LNCAP (cell line): ENCODE results near the gene FPGT.

Source experiments
- TF ChIP-seq, protein P1 (sequence below): fragments of 450-650 bp; IDR thresholded peaks from 2 replicates; pipeline ENCODE4 v1.5.1; 2017; ENCODE audit warnings: mild to moderate bottlenecking

The FPGT gene

DNA sequence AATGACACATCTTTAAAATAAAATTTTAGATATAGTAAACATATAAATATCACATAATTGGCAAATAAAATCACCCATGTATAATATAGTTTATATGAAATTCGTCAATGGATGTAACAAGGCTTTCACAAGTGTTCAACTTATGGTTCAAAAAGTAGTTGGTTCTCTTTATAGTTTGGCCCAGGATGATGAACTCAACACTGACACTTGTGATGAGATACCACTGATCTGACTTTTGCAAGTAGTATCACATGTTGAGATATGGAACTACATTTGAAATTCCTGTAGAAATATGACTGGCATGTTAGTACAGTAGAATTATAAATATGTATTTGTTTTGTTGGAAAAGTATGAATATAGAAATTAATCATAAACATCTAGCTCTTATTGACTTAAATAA, 39.0 kb downstream of the FPGT start:
- TF ChIP-seq, protein P1, sequence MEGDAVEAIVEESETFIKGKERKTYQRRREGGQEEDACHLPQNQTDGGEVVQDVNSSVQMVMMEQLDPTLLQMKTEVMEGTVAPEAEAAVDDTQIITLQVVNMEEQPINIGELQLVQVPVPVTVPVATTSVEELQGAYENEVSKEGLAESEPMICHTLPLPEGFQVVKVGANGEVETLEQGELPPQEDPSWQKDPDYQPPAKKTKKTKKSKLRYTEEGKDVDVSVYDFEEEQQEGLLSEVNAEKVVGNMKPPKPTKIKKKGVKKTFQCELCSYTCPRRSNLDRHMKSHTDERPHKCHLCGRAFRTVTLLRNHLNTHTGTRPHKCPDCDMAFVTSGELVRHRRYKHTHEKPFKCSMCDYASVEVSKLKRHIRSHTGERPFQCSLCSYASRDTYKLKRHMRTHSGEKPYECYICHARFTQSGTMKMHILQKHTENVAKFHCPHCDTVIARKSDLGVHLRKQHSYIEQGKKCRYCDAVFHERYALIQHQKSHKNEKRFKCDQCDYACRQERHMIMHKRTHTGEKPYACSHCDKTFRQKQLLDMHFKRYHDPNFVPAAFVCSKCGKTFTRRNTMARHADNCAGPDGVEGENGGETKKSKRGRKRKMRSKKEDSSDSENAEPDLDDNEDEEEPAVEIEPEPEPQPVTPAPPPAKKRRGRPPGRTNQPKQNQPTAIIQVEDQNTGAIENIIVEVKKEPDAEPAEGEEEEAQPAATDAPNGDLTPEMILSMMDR = no peak

DNA sequence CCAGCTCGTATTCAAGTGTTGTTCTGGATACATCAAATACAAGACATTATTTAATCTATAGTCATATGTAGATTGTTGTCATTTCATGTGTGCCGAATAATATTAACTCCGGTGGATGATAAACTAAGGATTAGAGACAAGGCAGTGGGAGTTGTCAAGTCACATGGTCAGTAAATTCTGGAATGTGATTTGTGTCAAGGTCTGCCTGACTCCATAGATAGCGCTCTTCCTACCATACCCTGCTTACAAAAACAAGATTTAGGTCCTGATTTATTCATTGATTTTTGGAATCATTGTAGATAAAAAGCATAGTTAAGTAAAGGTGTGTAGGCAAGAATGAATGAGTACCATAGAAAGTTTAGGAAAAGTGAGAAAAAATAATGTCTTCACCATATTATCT, 39.7 kb downstream of the FPGT start:
- TF ChIP-seq, protein P1 = no peak

DNA sequence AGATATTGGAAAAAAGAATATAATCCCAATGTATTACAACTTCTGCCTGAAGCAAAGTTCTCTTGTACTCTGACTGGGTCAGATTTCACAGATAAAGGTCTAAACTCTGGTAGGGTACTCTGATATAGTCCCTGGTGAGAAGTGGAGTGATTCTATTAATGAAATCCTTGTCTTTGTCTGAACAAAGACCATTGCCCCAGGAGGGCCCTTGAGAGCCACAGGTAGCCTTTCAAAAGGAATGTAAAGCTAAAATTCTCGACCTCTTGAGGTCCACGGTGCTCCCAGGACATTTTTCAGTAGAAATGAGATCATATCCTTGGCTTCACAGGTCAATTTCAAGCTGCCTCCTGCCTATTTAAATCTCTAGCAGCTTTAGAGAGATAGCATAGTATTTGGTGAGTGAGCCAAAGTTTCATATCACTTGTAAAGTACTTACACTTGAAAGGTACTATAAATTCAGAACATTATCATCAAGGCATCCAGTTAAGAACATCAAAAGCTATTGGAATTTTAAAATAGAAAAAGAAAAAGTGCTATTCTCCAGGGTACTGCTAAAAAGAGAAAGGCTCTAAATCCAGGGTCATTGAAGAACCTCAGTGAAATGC, 47.2 kb downstream of the FPGT start:
- TF ChIP-seq, protein P1 = no peak

DNA sequence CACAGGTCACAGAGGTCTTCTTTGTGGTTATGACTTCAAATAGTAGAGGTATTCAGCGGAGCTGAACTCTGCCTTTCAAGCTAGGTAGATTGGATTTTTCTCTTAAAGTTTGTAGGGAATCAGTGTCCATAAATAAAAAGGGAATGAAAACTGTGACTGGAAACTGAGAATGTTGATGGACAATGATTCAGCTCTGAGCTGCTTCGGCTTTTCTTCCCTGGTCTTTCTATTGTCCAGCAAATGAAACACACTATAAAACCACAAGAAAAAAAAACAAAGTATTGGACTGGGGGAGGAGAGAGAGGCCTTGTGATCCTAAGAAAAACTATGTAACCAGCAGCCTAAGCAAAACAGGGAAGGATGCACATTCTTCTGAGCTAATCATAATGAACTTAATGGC, 48.3 kb downstream of the FPGT start:
- TF ChIP-seq, protein P1 = no peak

DNA sequence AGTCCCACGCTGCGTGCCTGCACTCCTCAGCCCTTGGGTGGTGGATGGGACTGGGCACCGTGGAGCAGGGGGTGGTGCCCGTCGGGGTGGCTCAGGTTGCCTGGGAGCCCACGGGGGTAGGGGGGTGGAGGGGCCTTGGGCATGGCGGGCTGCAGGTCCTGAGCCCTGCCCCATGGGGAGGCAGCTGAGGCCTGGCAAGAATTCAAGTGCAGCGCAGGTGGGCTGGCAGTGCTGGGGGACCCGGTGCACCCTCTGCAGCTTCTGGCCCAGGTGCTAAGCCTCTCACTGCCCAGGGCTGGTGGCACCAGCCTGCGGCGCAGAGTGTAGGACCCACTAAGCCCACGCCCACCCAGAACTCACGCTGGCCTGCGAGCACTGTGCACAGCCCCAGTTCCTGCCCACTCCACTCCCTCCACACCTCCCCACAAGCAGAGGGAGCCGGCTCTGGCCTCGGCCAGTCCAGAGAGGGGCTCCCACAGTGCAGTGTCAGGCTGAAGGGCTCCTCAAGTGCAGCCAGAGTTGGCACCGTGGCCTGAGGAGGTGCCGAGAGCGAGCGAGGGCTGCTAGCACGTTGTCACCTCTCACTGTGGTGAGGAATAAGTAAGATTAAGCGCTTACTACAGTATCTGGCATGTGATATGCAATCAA, 50.0 kb downstream of the FPGT start:
- TF ChIP-seq, protein P1 = no peak
